NCI-H2227 (cell line): ENCODE results near the gene CYP4F2.
"Not testable (repeated sequence)": the region's sequence is repeated elsewhere in the genome, so short reads cannot be mapped to it uniquely, and the experiment has no call there.

Experiments
- DNase-seq: peaks from one replicate; lab custom pipeline; 2025; ENCODE audit not compliant: unreplicated experiment; lab: John Stamatoyannopoulos, UW

The CYP4F2 gene

GRCh38 chr19:15859187-15859586, 38.7 kb downstream of the CYP4F2 start:
- DNase-seq, result no peak

GRCh38 chr19:15850385-15850784, 47.5 kb downstream of the CYP4F2 start:
- DNase-seq, result no peak

GRCh38 chr19:15846923-15847322, 51.0 kb downstream of the CYP4F2 start:
- DNase-seq, result no peak

- DNase-seq, result not testable (repeated sequence)
Observed at GRCh38 chr19:15843894-15844222, 54.0 kb downstream of the CYP4F2 start.

GRCh38 chr19:15843203-15843893, 54.5 kb downstream of the CYP4F2 start:
- no peak for DNase-seq

- no peak for DNase-seq
Observed at GRCh38 chr19:15841875-15842569, 55.9 kb downstream of the CYP4F2 start.

GRCh38 chr19:15840833-15841232, 57.0 kb downstream of the CYP4F2 start:
- no peak for DNase-seq

GRCh38 chr19:15839888-15840287, 58.0 kb downstream of the CYP4F2 start:
- DNase-seq, result not testable (repeated sequence)

GRCh38 chr19:15838351-15838750, 59.5 kb downstream of the CYP4F2 start:
- DNase-seq, result no peak

- no peak for DNase-seq
Observed at GRCh38 chr19:15837221-15837731, 60.6 kb downstream of the CYP4F2 start.

GRCh38 chr19:15836330-15837220, 61.3 kb downstream of the CYP4F2 start:
- DNase-seq, result peak; percentile 91

- not testable (repeated sequence) for DNase-seq
Observed at GRCh38 chr19:15835565-15836329, 62.1 kb downstream of the CYP4F2 start.

- not testable (repeated sequence) for DNase-seq
Observed at GRCh38 chr19:15834232-15834631, 63.6 kb downstream of the CYP4F2 start.

GRCh38 chr19:15831626-15832025, 66.2 kb downstream of the CYP4F2 start:
- DNase-seq, result no peak

- DNase-seq, result no peak
Observed at GRCh38 chr19:15829786-15830185, 68.1 kb downstream of the CYP4F2 start.

- no peak for DNase-seq
Observed at GRCh38 chr19:15829306-15829698, 68.6 kb downstream of the CYP4F2 start.

- not testable (repeated sequence) for DNase-seq
Observed at GRCh38 chr19:15828611-15829305, 69.1 kb downstream of the CYP4F2 start.

GRCh38 chr19:15828121-15828610, 69.7 kb downstream of the CYP4F2 start:
- DNase-seq, result no peak
